Lung (tissue), 12 donors: ENCODE data around the gene FBXL13. TPM values are rescaled to one million over a fixed set of nuclear protein-coding genes. Genes with fewer than 3 reads are reported as not detected.

Experiments
- ATAC-seq: fragments of 200-7000 bp; cut with Tn5 transposase; one replicate; pipeline ENCODE4 v1.9.1; 2020; ENCODE audit warnings: moderate number of reproducible peaks; ENCODE audit not compliant: insufficient read depth, low FRiP score
- DNase-seq, 3 donors: peaks; one replicate each; pipeline ENCODE4 v3.0.0-alpha.2; 2013 to 2017
- H3K27ac ChIP-seq, 2 donors: one replicate each; pipeline ENCODE4 v1.5.1; 2013; ENCODE audit warnings: mild to moderate bottlenecking in 2 of 2, moderate library complexity in 2 of 2, control low read depth in 1 of 2, inconsistent platforms in 1 of 2, low read depth in 1 of 2, low read length in 1 of 2
- H3K27me3 ChIP-seq, 3 donors: one replicate each; pipeline ENCODE4 v1.5.1; 2013; ENCODE audit warnings: low read length in 2 of 3; ENCODE audit not compliant: control insufficient read depth in 3 of 3, insufficient read depth in 3 of 3
- H3K36me3 ChIP-seq, 4 donors: one replicate each; pipeline ENCODE4 v1.5.1; 2013; ENCODE audit warnings: low read length in 4 of 4, mild to moderate bottlenecking in 1 of 4, moderate library complexity in 1 of 4; ENCODE audit not compliant: control insufficient read depth in 4 of 4, insufficient read depth in 4 of 4
- H3K4me1 ChIP-seq, 5 donors: one replicate each; pipeline ENCODE4 v1.5.1; 2013; ENCODE audit warnings: low read length in 5 of 5, mild to moderate bottlenecking in 2 of 5, moderate library complexity in 1 of 5; ENCODE audit not compliant: control insufficient read depth in 5 of 5, insufficient read depth in 5 of 5
- H3K4me3 ChIP-seq: one replicate; pipeline ENCODE4 v1.5.1; 2013; ENCODE audit warnings: mild to moderate bottlenecking, control low read depth, moderate library complexity
- H3K9ac ChIP-seq, 2 donors: one replicate each; pipeline ENCODE4 v1.5.1; 2013; ENCODE audit warnings: low read length in 2 of 2, control low read depth in 1 of 2; ENCODE audit not compliant: insufficient read depth in 1 of 2
- H3K9me3 ChIP-seq, 4 donors: one replicate each; pipeline ENCODE4 v1.5.1; 2013; ENCODE audit warnings: low read length in 3 of 4, mild to moderate bottlenecking in 1 of 4, moderate library complexity in 1 of 4; ENCODE audit not compliant: control insufficient read depth in 4 of 4, insufficient read depth in 3 of 4
- CTCF ChIP-seq: IDR thresholded peaks from 2 replicates; pipeline ENCODE4 v1.5.1; 2012; ENCODE audit warnings: mild to moderate bottlenecking; ENCODE audit errors: control extremely low read depth, extremely low read depth
- WGBS, 2 donors: extraction: QIAGEN DNeasy Blood & Tissue Kit; methylation state at CpG; one replicate each; pipeline ENCODE4 v1.1.7; 2013; 5-methylcytosine and 5-hydroxymethylcytosine counted together
- polyA plus RNA-seq, 2 donors: library from polyadenylated mRNA; stranded (reverse); fragments of 200-250 nt; gene quantifications; one replicate each; pipeline ENCODE4 v1.2.1, GENCODE V29; 2013
- total RNA-seq, 2 donors: library from RNA; depleted of rRNA in 1 of 2; stranded (reverse); fragments of >200 nt in 1 of 2; gene quantifications; one replicate each; pipeline ENCODE4 v1.2.1, GENCODE V29; 2014 to 2021
- donor health status: control.
- donor health status: control.
- donor health status: Bipolar disorder and iron deficiency.
- donor health status: healthy.
- donor health status: DM: yes; HTN: yes; CAD: no.

Gene FBXL13
- total and polyA plus RNA-seq, 4 donors: 0.61 to 12.3 (median 3.7) TPM

- H3K9ac ChIP-seq: no peak overlapping the region
- H3K9me3 ChIP-seq: peaks cover 0 to 3% (median 0%) of the 10 kb centered on the region in 4 donors
- no peaks in the 10 kb centered on the region for H3K4me1 ChIP-seq
- ATAC-seq (no peak), DNase-seq (no peak)
- H3K36me3 ChIP-seq: no peaks in the 10 kb centered on the region
- H3K4me3 ChIP-seq: no peak overlapping the region
- WGBS, 2 donors: 91 to 95% methylated on average over 15 of the region's 15 CpGs
- TF ChIP-seq CTCF: no peak
- no peak overlapping the region for H3K27ac ChIP-seq
- no peaks in the 10 kb centered on the region for H3K27me3 ChIP-seq
Observed at GRCh38 chr7:102974366-102975236, 100.0 kb downstream of the FBXL13 start.

DNA sequence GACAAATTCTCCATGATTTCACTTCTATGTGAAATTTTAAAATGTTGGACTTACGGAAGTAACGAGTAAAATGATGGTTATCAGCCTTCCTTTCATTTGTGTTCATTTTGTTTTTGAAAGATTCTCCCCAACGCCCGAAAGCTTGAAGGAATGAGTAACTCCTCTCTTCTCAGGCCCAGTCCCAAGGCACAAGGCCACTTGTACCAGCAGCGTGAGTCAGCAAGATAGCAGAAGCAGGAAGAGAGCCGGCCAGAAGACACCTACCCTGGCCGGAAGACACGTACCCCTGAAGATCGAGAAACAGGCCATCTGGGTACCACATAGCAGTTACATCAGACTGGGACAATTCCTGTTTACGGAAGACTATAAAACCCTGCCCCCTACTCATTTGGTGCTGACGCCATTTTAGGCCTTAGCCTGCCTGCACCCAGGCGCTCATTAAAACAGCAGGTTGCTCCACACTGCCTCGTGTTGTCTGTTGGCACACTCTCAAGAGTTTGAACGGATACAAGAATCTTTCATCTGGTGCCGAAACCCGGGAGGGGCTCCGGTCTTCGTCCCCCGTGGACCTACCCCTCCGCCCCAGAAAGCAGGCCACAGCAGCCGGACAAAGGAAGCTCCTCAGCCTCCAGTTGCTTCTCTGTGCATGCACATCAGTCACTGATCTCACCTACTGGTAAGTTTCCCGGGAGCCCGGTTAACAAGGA lies 101.3 kb downstream of the FBXL13 start:
- no peak for DNase-seq
- H3K27ac ChIP-seq: no peak overlapping the region
- 78 to 89% methylated on average over 23 of the region's 23 CpGs for WGBS, 2 donors

DNA sequence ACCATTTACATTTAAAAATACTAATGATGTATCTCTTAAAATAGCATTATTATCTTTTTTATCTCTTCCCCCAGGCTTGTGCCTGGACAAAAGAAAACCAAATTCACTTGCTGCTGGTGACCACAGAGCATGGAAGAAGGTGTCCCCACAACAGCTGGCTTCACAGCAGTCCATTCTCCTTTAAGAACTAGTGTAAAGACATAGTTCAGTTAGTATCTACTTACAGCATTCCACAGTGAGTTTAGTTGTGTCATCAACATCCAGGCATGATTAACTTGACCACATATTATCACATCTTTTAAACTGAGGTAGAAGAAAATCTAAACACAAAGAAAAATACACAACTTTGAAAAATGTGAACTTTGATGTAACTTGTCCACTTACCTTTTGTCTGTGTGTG lies 106.8 kb downstream of the FBXL13 start:
- Histone ChIP-seq H3K4me3 (no peak overlapping the region), H3K27ac (no peak overlapping the region), H3K9ac (no peak overlapping the region), H3K27me3 (no peaks in the 10 kb centered on the region), H3K4me1 (no peaks in the 10 kb centered on the region), H3K36me3 (no peaks in the 10 kb centered on the region), H3K9me3 (no peaks in the 10 kb centered on the region)
- no peak for ATAC-seq
- DNase-seq: no peak
- TF ChIP-seq CTCF: no peak

More for the DNA sequence above, 101.3 kb downstream of the FBXL13 start:
- Histone ChIP-seq H3K36me3 (no peaks in the 10 kb centered on the region), H3K27me3 (no peaks in the 10 kb centered on the region), H3K9ac (no peak overlapping the region), H3K4me1 (no peaks in the 10 kb centered on the region), H3K4me3 (no peak overlapping the region), H3K9me3 (peaks cover 0 to under 1% (median 0%) of the 10 kb centered on the region in 4 donors)
- TF ChIP-seq CTCF: no peak
- ATAC-seq: no peak
